ENCODE measurements around the gene CACNA2D3.
A peak's percentile ranks its signal among the peaks of the same experiment; 100 is the strongest.

CACNA2D3 gene

DNA sequence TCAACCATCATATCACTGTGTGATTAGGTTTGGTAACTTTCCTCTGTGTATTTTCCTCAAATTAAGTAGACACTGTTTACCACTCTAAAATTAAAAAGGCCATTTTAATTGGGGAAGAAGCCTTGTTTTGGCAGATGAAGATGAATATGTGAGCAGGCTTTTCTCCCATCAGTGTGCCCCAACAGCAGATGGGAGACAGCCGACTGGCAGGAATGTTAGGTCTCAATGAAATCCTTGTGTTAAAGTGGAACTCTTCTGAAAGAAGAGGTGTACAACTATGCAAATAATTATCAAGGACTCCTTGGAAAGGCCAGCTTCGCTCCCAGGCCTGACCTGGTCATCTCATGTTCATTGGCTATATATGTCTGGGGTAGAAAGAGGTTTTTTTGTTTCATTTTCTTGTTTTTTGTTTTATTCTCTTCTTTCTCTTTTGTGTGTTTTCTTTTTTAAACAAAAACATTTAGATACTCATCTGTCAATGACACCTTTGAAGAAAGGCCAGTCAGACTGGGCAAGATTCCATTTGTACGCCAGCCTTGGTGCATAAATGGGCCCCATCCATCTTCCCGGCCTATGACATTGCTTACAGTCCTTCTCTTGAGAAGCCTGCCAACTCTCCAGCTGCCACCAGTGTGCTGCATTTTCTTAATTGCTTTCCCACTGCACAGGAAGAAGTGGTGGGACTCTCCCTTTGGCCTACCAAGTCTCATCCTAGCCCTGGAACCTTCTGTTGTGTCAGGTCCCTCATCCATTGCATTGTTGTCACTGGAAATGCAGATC is 779.7 kb downstream of the CACNA2D3 start:
- no peak for DNase-seq

DNA sequence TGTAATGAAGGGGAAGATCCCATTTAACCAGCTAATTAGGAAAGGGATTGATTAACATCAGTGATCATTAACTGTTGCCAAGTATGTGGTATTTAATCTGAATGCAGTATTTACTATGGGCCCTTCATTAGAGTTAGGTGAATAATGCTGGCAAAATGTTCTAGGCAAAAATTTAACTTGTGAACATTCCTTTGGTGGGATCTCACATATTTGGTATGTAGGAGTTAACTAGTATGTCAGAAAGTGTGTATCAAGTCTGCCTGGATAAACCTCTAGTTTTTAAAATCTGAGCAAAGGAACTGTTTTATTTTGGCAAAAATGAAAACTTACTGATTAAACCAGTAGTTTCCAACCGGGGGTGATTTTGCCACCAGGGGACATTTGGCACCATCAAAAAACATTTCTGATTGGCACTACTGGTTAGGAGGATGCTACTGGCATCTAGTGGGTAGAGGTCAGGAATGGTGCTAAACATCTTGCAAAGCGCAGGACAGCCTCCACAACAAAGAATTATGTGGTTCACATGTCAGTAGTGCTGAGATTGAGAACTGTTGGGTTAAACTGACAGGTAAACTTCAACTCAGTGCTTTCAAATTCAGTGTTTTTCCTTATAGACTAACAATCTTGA is 783.0 kb downstream of the CACNA2D3 start:
- no peak for DNase-seq

DNA sequence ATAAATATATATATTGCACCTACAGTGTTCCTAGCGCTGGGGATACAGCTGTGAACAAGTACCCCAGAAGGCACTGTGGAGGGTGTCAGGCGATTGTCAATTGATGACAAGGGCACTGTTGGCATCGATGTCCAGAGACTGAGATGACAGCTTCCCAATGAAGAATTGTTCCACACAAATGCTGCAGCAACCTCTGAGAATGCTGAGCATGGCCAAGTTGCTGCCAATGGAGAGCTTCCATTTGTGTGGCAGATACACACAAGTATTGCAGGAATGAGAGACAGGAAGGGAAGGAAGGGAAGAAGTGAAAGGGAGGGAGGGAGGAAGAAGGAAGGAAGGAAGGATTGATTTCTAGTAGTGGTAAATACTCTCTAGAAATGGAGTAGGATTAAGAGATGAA is 783.6 kb downstream of the CACNA2D3 start:
- DNase-seq: no peak

DNA sequence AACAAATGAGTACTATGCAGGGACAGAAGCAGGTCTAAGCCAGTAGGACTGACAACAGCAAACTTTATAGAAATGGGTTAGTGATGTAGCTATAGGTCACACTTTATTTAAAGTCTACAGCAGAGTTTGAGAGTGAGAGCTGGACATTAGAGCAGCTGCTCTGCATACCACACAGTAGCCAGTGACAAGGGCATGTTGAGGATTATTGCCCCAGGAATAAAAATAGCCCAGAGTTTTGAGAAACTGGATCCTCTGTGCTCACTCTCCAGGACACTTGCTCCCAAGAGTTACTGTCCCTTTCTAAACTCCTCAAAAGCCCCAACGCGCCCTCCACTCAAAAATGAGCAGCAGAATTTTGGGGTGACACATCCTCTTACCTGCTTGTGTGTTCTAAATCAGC is 784.4 kb downstream of the CACNA2D3 start:
- no peak for DNase-seq

DNA sequence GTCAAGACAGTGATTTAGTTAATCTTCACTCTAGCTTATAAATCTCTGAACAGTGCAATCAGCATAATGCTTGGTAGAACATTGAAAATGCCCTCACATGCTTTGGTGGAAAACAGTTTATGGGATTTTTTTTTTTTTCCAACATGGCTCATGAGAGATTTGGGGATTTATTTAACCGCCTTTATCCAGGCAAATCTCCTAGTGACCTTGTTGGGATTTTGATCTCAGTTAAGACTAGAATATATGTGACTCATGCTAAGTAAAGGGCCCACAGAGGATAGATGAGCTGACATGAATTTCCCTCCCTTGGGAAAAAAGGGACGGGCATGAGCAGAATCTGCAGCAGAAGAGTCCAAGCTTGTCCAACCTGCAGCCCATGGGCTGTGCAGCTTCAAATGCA is 786.8 kb downstream of the CACNA2D3 start:
- no peak for DNase-seq

DNA sequence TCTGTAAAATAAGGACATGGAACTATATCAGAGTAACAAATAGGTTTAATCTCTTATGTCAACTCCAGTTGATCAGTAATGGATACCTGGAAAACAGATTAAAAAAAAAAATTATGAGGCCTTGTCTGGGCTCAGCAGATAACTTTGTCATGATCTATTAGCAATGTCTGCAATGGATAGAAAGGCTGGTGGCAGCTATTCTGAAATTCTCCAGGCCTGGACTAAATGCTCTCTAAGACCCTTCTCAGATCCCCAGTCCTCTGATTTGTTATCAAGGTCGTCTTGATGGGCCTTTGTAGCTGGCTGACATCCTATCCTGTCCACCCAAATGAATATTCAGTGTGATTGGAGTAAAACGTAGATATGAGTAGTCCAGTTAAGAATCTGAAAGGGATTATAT is 791.8 kb downstream of the CACNA2D3 start:
- DNase-seq: no peak

DNA sequence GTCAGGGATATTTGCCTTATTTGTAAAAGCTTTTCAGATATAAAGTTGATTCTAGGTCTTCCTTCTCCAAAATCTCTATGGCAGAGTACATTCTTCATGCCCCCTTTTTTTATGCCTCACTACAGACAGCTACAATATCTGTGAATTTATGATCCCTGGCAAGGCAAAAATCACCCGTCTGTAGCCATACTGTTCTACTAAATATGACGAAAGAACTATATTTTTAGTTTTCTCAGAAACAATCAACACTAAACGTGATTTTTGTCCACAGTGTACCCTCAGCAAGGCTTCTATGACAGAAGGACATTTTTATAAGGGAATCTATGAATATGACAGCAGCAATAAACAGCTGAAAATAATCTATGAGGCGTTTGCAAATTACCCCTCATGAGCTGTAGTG is 792.8 kb downstream of the CACNA2D3 start:
- DNase-seq: no peak

DNA sequence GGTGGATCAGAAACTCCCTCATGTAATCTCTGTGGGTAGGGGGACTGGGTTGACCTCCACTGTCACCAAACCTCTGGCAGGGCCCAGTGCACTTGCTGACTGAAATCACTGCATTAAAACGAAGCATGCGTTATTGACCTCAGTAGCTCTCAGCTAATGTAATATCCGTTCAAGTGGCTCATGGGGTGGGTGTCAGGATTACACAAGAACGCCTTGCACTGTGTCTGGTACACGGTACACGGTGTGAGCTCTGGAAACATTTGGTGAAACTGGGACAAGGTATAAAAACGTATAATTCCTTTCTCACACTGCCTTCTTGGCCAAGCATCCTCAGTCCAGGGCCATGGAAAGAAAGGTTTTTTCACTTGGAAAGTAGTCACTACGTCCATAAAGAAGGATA is 793.6 kb downstream of the CACNA2D3 start:
- DNase-seq: no peak

DNA sequence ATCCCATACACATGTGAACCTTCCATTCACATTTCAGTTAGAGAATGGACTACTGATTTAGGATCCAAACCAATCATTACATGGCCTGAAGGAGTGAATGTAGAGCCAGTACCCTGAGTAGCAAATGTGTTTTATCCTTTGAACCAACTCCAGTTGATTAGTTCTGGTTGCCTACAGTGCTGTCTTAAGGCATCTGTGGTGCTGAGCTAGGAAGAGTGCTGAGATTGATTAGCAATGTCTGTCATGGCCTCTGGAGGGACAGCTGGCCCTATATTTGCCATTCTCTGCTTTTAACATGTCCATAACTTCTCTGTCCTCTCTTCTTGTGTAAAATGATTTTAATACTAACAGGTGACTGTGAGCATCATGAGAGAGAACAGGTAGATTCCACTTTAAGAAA is 794.4 kb downstream of the CACNA2D3 start:
- no peak for DNase-seq

DNA sequence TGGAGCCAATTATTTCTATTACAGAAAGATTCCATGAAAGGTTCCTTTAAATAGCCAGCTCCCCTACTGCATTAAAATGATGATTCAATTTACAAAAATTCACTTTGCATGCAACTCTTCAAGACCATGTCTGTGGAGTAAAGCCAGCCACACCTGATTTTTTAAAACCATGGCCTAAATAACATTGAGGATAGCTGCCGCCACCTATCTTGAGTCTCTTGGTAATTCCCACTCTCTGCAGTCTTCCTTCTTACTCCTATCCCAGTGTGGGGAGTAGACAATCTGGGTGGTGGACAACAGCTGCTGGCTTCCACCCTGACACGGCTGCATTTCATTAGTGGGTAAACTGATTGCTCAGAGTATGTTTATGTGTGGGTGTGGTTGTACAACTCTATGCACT is 794.8 kb downstream of the CACNA2D3 start:
- no peak for DNase-seq

DNA sequence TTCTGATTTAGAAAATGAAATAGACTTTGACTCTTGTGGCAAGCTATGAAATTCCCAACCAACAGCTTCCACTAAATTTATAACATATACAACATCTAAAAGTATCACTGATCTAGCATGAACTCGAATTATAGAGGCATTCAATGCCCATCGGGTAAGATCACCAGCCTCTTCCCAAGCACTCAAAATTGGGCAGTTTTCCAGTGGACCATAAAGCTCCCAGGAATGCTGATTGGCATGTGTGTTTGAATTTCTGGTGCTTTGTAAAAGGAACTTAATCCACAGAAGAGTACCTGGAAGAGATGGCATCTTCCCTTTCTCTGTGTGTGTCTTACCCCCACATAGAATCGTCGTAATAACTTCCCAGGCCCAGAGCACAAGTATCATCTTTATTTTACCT is 795.5 kb downstream of the CACNA2D3 start:
- no peak for DNase-seq

DNA sequence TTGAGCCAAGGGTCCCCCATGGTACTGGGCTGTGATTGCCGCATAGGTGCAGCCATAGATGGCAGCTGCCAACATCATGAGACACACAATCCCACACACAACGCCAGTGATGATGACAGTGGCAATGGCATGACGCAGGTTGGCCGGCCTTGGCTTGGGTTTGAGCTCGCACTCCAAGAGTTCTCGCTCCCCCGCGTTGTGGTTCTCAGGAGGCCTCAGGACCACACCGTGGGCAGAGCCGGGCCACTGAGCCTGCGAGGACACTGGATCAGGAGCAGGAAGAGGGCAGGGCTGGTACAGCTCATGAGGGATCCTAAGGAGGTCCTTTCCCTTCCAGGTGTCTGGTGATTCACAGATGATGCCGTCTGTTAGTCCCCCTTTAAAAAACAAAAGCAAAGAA is 796.2 kb downstream of the CACNA2D3 start:
- DNase-seq: no peak

DNA sequence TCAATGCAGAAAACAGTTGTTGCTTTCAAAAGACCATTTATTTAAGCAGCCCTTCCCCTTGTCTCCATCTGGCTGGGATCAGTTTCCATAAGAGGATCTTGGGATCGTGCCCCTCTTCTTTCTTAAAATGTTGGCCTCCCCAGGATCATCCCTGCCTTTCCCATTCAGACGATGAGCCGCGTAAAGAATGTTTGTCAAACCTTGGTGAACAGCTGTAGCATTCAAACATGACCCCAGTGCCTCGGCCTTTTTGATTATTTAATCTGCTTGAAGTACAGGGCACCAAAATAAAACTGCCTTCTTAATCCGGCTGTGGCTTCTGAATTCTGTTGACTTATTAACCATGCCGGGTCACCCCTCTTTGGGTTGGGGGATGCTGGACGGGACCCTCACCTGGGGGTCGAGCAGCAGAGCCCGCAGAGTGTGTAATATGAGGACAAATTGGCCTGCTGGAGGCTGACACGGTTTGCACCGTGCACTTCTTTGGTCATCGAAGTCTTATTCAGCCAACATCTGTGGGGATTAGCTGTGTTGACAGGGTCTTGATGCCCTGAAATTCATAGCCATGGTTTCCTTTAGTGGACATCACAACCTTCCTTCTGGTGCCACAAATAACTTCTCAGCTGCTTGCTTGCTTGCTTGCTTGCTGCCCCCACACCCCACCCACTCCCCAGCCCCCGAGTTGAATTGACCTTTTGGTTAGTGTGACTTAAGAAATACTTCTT is 805.9 kb downstream of the CACNA2D3 start, which contains the start of gene LRTM1:
LRTM1 (minus strand) TSS at position 14 of the 725 bp plus-strand sequence. CDS start 148 bp downstream, outside the sequence.
- no peak for DNase-seq

DNA sequence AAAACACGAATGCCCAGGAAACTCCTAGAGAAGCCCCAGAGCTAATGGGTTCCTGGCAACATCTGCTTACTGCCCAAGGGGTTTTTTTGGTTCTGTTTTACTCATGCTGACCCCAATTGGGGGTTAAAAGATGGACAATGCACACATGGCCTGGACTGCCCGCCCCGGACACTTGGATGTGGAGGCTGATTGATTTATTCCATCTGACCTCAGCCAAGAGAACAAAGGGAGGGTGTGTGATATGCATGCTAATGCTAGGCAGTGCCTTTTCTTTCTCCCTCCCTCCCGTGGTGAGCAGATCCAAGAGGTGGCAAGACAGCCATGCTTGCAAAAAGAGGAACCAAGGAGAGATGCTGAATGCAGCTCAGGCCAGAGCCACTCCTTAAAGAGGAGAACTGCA is 808.8 kb downstream of the CACNA2D3 start:
- peak in 49 of 58 donors; percentile 3 to 88 (median 43) for DNase-seq

DNA sequence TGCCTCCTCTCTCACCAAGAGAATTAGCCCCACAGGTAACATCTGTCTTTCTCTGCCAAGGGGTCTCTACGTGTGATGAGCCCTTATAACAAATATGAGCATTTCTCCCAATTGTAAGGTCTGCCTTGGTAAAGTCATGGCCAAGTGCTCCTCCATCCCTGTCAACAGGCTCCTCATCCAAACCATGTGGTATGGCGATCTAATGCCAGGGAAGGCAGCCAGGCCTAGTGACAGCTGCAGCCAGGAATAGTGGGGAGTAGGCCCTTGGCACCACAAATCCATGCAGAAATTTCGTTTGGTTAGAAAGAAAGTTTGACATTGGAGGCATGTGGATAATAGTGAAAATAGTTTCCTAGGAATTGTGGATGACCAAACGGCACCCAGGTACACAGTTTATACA is 810.3 kb downstream of the CACNA2D3 start:
- DNase-seq: peak in 37 of 58 donors; percentile 3 to 68 (median 30)

DNA sequence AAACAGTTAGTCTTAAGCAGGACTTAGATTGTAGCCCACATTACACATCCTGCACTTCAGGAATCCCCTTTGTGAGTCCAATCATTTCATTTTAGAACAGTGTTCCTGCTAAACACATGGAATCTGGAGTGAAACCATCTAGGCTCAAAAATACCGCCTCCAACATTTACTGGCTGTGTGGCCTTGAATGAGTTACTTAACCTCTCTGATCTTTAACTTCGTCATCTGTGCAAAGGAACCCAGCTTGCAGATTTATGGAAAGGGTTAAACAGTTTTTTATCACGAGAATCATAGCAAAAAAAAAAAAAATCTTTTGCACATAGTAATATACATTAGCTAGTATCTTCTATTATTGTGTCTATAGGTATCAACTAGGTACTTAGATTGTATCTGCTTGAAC is 813.5 kb downstream of the CACNA2D3 start:
- DNase-seq: no peak

DNA sequence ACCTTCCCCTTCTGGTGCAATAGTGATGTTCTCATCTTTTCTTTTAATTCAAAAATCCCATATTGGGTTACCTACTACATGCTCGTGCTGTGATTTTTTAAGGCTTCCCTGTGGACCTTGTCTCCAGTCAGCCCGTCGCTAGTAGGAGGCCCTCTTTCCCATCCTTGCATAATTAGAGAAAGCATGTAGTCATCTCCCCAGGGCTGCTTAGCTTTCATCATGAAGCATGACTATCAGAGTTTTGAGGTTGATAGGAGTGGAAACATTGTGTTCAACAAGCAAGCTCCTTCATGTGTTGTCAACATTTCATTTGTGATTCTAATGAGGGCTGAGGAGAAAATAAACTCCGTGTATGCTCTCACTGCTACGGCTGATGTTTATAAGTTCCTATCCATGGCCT is 814.2 kb downstream of the CACNA2D3 start:
- DNase-seq: no peak

DNA sequence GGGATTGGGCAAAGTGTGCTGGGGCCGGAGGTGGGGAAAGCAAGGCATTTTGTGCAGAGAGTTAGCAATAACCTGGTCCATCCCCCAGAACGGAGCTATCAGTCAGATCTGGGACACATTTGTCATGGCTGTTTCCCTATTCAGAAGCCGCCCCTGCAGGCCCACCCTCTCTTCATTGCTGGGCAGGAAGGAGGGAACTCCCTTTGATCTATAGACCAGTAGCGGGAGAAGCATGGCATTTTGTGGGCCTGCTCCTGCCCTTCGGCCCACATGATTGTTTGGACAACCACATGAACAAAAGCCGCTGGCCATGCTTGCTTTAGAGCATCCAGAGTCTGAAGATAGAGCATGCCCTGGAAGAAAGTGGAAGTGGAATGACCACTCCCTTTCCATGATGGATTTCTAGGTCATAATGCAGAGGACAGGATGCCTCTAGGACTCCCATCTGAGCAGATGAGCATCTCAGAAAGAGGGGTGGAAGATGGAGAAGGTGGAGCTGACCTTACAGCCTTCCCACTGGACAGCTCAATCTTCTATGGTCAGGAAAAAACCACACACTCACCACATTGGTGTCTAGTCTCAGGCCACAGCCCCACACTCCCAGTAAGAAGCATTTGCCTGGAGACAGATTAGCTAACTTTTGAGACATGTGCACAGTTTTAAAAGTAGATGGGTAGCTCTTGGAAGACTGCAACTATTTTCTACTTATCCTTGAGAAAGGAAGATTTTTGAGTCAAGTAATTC is 817.4 kb downstream of the CACNA2D3 start:
- no peak for DNase-seq

DNA sequence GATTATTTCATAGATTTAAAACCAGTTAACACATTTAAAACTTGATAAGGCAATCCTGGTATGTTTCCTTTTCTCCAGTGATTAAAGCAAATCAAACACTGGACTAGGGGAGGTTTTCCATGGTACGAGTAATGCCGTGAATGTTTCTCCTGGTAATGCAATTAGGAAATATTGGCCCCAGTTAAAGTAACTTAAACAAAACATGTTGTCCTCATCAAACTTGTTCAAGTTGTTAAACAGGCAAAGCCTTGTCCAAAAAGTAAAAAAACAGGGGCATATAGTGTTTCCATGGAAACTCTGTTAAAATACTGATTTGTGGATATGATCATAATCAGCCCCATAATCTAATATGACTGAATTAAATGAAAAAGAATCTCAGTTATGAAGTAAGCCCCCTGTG is 818.6 kb downstream of the CACNA2D3 start:
- no peak for DNase-seq

DNA sequence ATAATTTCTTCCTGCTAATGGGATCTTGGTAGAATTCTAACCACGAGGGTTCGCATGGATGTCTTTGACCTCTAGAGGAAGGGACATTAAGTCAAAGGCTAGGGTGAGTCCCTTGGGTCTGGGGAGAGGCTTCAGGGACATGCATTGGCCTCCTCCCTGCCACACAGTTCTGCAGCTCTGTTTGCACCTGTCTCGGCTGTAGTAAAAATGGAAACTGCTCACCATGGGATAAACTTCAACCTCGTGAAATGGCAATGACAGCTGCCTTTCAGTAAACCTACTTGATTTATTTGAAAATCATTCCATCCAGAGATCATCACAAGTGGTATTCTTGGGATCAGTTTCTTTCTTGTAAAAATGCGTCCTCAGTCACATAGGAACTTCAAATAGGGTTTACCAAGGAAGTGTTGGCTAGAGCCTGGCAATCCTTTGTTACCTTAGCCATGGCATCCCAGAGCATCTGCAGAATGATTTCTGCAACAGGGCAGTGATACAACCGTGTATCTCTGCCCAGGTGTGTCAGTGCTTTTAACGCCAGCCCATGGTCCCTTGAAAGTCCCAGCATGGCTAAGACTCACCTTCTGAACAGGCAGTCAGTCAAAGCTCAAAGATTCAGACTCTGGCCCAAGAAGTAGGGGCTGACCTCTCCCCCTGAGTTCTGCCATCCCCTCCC is 819.5 kb downstream of the CACNA2D3 start:
- DNase-seq: no peak

DNA sequence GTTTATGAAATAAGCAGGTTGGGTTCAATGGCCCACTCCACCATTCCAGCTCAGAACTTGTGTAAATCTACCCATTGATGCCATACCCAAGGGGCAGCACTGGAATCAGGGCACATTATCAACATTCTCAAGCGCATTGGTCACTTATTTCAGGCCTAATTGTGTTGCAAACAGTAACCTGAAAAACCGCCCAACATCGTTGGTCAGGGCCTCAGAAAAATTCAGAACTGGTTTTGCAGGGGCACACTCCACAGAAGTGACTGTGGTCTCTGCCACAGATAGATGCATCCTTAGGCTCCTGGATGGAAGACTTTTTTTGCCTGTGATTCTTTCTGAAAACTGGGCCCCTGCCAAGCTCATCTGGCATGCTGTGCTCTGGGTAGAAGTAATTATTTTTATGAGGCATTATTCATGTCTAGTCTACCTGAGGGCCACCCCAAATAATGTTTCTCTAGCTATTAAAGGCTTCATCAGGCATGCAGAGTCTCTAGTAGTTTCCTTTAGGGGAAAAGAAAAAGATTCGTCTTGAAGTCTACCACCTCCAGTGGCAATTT is 827.2 kb downstream of the CACNA2D3 start:
- DNase-seq: no peak
